Fibroblast of the aortic adventitia (primary cell): Measurements from ENCODE around the gene LCE2C. TPM values are rescaled to one million over a fixed set of nuclear protein-coding genes. Genes with fewer than 3 reads are reported as not detected.
"Not testable (repeated sequence)": the region's sequence is repeated elsewhere in the genome, so short reads cannot be mapped to it uniquely, and the experiment has no call there.

ENCODE experiments used
- DNase-seq: peaks from one replicate; pipeline ENCODE4 v3.0.0-alpha.2; 2010; ENCODE audit warnings: low read depth
- H3K4me3 ChIP-seq: 2 replicates; pipeline ENCODE4 v1.5.1; 2011; ENCODE audit warnings: low read depth, mild to moderate bottlenecking, control low read depth, low read length, moderate library complexity
- CTCF ChIP-seq: IDR thresholded peaks from 2 replicates; pipeline ENCODE4 v1.5.1; 2011; ENCODE audit warnings: mild to moderate bottlenecking, low read length, control low read depth, inconsistent platforms; ENCODE audit not compliant: insufficient read depth
- total RNA-seq: library from RNA; depleted of rRNA; stranded (reverse); fragments of >200 nt; gene quantifications from 2 replicates; pipeline ENCODE4 v1.2.3, GENCODE V29; 2012; ENCODE audit warnings: low replicate concordance

Gene LCE2C
- total RNA-seq: not detected in 2 replicates

GRCh38 chr1:152674983-152675382 is at the start of gene LCE2C:
LCE2C (plus strand) TSS chr1:152675279; CDS start chr1:152676016, 737 bp downstream.
- DNase-seq, H3K4me3 ChIP-seq: not testable (repeated sequence)

GRCh38 chr1:152626744-152627143 is 48.3 kb upstream of the LCE2C start:
- DNase-seq: no peak
- TF ChIP-seq CTCF: no peak
- no peak overlapping the region for H3K4me3 ChIP-seq

GRCh38 chr1:152630596-152630995 is 44.5 kb upstream of the LCE2C start:
- no peak for DNase-seq
- TF ChIP-seq CTCF: no peak
- H3K4me3 ChIP-seq: no peak overlapping the region

- no peak overlapping the region for H3K4me3 ChIP-seq
- no peak for TF ChIP-seq CTCF
- DNase-seq: no peak
These were observed 34.7 kb upstream of the LCE2C start for GRCh38 chr1:152640351-152640750.

- H3K4me3 ChIP-seq: no peak overlapping the region
- no peak for TF ChIP-seq CTCF
- no peak for DNase-seq
These were observed 31.1 kb upstream of the LCE2C start for GRCh38 chr1:152643945-152644344.

GRCh38 chr1:152645146-152645545 is 29.9 kb upstream of the LCE2C start:
- TF ChIP-seq CTCF: no peak
- H3K4me3 ChIP-seq: no peak overlapping the region
- no peak for DNase-seq

- H3K4me3 ChIP-seq: no peak overlapping the region
- TF ChIP-seq CTCF: no peak
- no peak for DNase-seq
These were observed 28.4 kb upstream of the LCE2C start for GRCh38 chr1:152646656-152647055.

GRCh38 chr1:152654110-152654509 is 21.0 kb upstream of the LCE2C start:
- peak; percentile 77 for TF ChIP-seq CTCF
- H3K4me3 ChIP-seq: no peak overlapping the region
- peak; percentile 60 for DNase-seq
